Measurements from ENCODE around the gene COL13A1. TPM values are rescaled to one million over a fixed set of nuclear protein-coding genes. Genes with fewer than 3 reads are reported as not detected.

COL13A1 gene
- total and polyA plus RNA-seq, 2 experiments from 2014 or later, result 57.2 to 150 TPM

- H3K4me3 ChIP-seq, result no peak overlapping the region
- H3K27me3 ChIP-seq, result no peaks in the 10 kb centered on the region
- no peak overlapping the region for H3K27ac ChIP-seq
- TF ChIP-seq CTCF (IDR thresholded peaks at IDR 0.05; ENCODE audit: low read depth, low read length), result no peak
- DNase-seq (ENCODE audit: low read depth in 1 of 2, low spot score in 1 of 2), result no peak
- no peaks in the 10 kb centered on the region for H3K4me1 ChIP-seq (ENCODE audit: low read depth)
- no peaks in the 10 kb centered on the region for H3K9me3 ChIP-seq (ENCODE audit: low read depth)
- H3K36me3 ChIP-seq, result no peaks in the 10 kb centered on the region
Measured at GRCh38 chr10:69960606-69960987, 158.9 kb downstream of the COL13A1 start.

- DNase-seq (ENCODE audit: low read depth in 1 of 2, low spot score in 1 of 2), result peak in 1 of 2 donors; percentile 37
- no peaks in the 10 kb centered on the region for H3K27me3 ChIP-seq
- peak; percentile 40 for TF ChIP-seq CTCF (IDR thresholded peaks at IDR 0.05; ENCODE audit: low read depth, low read length)
- no peaks in the 10 kb centered on the region for H3K36me3 ChIP-seq
- H3K4me3 ChIP-seq, result no peak overlapping the region
- H3K27ac ChIP-seq, result no peak overlapping the region
- H3K4me1 ChIP-seq (ENCODE audit: low read depth), result no peaks in the 10 kb centered on the region
- no peaks in the 10 kb centered on the region for H3K9me3 ChIP-seq (ENCODE audit: low read depth)
Measured at GRCh38 chr10:69960988-69961880, 159.5 kb downstream of the COL13A1 start.

- Histone ChIP-seq H3K9me3 (ENCODE audit: low read depth) (no peaks in the 10 kb centered on the region), H3K36me3 (no peaks in the 10 kb centered on the region), H3K27ac (no peak overlapping the region), H3K27me3 (no peaks in the 10 kb centered on the region), H3K4me3 (no peak overlapping the region), H3K4me1 (ENCODE audit: low read depth) (no peaks in the 10 kb centered on the region)
- no peak for TF ChIP-seq CTCF (IDR thresholded peaks at IDR 0.05; ENCODE audit: low read depth, low read length)
- DNase-seq (ENCODE audit: low read depth in 1 of 2, low spot score in 1 of 2), result no peak
Measured at GRCh38 chr10:69961881-69962745, 160.4 kb downstream of the COL13A1 start.

- no peak for TF ChIP-seq CTCF (IDR thresholded peaks at IDR 0.05; ENCODE audit: low read depth, low read length)
- no peak for DNase-seq (ENCODE audit: low read depth in 1 of 2, low spot score in 1 of 2)
- Histone ChIP-seq H3K4me3 (no peak overlapping the region), H3K4me1 (ENCODE audit: low read depth) (no peaks in the 10 kb centered on the region), H3K9me3 (ENCODE audit: low read depth) (no peaks in the 10 kb centered on the region), H3K27me3 (no peaks in the 10 kb centered on the region), H3K27ac (no peak overlapping the region), H3K36me3 (no peaks in the 10 kb centered on the region)
Measured at GRCh38 chr10:69962746-69963135, 161.0 kb downstream of the COL13A1 start.

GRCh38 chr10:69963178-69963834, 161.6 kb downstream of the COL13A1 start:
- Histone ChIP-seq H3K9me3 (ENCODE audit: low read depth) (no peaks in the 10 kb centered on the region), H3K36me3 (no peaks in the 10 kb centered on the region), H3K27me3 (no peaks in the 10 kb centered on the region), H3K4me3 (no peak overlapping the region), H3K4me1 (ENCODE audit: low read depth) (no peaks in the 10 kb centered on the region), H3K27ac (no peak overlapping the region)
- no peak for TF ChIP-seq CTCF (IDR thresholded peaks at IDR 0.05; ENCODE audit: low read depth, low read length)
- DNase-seq (ENCODE audit: low read depth in 1 of 2, low spot score in 1 of 2), result no peak
